DMS53 (cell line): ENCODE measurements around the gene CMYA5.
"Not testable (repeated sequence)": the region's sequence is repeated elsewhere in the genome, so short reads cannot be mapped to it uniquely, and the experiment has no call there.

ENCODE experiments used
- DNase-seq: peaks from one replicate; lab custom pipeline; 2025; lab: John Stamatoyannopoulos, UW

Gene CMYA5

DNA sequence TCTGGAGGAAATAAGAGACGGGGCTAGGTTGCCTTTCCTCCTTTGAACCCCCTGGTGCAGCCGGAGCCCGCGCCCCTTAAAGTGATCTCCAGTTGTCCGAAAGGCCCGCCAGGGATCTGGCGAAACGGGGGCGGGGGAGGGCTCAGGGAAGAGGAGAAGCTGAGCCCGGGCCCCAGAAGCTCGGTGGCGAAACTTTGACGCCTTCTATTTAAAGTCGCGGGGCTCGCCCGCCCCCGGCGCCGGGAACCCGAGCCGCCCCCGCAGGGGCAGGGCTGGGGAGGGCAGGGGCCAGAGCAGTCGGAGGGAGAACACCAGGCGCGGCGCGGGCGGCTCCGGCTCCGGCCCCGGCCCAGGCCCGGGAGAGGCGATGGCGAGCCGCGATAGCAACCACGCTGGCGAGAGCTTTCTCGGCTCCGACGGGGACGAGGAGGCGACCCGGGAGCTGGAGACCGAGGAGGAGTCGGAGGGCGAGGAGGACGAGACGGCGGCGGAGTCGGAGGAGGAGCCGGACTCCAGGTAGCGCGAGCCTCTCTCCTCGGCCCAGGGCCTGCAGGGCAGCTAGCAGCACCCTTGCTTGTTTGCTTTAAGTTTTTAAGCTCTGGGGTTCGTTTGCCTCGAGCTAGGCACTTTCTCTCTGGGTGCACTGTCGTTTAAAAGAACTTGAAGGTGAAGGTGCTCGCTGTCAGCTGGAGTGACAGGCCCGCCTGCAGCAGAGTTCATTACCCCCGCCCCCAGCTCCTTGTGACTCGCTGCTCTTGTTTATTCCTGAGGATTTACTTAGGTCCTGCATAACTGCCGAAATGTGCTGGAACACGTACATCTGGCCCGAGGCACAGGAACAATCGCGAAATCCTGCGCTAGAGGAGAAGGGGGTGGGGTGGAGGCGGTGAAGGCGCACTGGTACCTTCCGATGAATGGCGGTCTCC lies at the start of gene CMYA5:
CMYA5 (plus strand) TSS at position 296 of the 926 bp plus-strand sequence; CDS start at position 368, 72 bp downstream.
- DNase-seq = peak; percentile 52

- DNase-seq = no peak
These were observed 49.0 kb upstream of the CMYA5 start for GRCh38 chr5:79640571-79641055.

- no peak for DNase-seq
These were observed 48.2 kb upstream of the CMYA5 start for GRCh38 chr5:79641414-79641813.

- no peak for DNase-seq
These were observed 47.4 kb upstream of the CMYA5 start for GRCh38 chr5:79642210-79642609.

- DNase-seq = peak; percentile 8
These were observed 35.8 kb upstream of the CMYA5 start for GRCh38 chr5:79653843-79654242.

GRCh38 chr5:79663212-79663611 lies 26.4 kb upstream of the CMYA5 start:
- DNase-seq = no peak

GRCh38 chr5:79666758-79667157 lies 22.9 kb upstream of the CMYA5 start:
- DNase-seq = peak; percentile 9

GRCh38 chr5:79672392-79672791 lies 17.2 kb upstream of the CMYA5 start:
- DNase-seq = no peak

- DNase-seq = not testable (repeated sequence)
These were observed 13.3 kb upstream of the CMYA5 start for GRCh38 chr5:79676354-79676753.

GRCh38 chr5:79682102-79682501 lies 7.5 kb upstream of the CMYA5 start:
- DNase-seq = not testable (repeated sequence)

DNA sequence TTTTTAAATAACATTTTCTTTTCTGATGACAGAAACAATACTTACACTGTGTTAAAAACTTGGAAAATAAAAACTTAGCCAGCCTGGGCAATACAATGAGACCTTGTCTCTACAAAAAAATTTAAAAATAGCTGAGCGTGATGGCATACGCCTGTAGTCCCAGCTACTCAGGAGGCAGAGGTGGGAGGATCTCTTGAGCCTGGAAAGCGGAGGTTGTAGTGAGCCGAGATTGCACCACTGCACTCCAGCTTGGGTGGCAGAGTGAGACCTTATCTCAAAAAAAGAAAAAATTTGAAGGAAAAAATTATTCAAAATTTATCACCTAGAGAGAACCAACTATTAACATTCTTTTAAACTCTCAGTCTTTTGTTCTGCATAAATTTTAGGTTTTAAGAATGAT lies 4.9 kb upstream of the CMYA5 start:
- DNase-seq = no peak

GRCh38 chr5:79685627-79686026 lies 4.0 kb upstream of the CMYA5 start:
- DNase-seq = no peak

DNA sequence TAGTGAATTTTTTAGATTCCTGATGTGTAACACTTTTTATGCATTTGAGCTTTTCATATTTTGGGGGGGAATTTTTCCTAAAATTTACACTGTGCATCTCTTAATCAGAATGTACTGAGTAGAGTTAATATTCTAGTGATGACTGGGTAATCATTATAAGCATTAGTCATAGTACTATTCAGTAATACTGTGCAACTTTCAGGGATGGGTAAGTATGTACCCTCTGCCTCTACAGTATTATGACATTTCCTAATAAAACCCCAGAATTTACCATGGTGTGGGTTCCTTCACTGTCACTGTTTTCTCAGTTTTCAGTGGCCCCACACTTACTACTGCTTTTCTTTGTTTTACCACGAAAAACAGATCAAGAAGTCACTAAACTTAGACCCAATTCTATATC lies 2.8 kb upstream of the CMYA5 start:
- DNase-seq = no peak

GRCh38 chr5:79687889-79688288 lies 1.7 kb upstream of the CMYA5 start:
- DNase-seq = no peak

GRCh38 chr5:79691007-79691406 lies 1.4 kb downstream of the CMYA5 start:
- DNase-seq = peak; percentile 49

DNA sequence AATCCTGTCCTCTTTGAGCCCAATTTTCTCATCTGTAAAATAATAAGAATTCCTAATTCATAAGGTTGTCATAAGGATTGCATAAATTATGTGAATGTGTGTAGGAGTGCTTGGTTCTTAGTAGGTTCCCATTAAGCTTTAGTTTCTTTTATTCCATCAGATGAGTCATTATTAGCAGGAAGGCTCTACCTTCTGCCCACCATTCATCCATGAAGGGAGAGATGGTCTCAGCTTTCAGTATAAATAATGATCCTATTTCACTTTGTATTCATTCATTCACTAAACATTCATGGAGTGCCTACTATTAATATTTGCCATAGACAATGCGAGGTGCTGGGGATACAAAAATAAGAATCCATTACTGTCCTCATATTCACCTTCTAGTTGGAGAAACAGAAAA lies 3.0 kb downstream of the CMYA5 start:
- peak; percentile 89 for DNase-seq

- no peak for DNase-seq
These were observed 4.5 kb downstream of the CMYA5 start for GRCh38 chr5:79694183-79694582.

- peak; percentile 42 for DNase-seq
These were observed 5.0 kb downstream of the CMYA5 start for GRCh38 chr5:79694652-79695051.

DNA sequence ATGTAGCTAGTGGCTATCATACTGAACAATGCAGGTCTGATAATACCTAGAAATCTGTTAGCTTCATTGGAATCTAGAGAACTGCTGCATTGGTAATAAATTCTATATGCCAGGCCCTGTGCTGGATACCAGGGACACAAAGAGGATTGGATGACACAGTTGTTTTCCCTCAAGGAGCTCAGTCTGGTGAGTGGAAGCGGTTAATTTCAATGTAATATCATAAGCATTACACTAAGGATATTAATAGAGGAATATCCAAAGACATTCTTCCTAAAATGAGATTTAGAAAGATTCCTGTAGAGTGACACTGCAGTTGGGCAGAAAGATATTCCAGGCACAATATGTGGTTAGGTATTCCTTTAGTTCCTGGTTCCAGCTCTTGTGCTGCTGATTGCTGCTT lies 5.9 kb downstream of the CMYA5 start:
- DNase-seq = no peak

- DNase-seq = no peak
These were observed 7.9 kb downstream of the CMYA5 start for GRCh38 chr5:79697222-79698170.

- no peak for DNase-seq
These were observed 10.2 kb downstream of the CMYA5 start for GRCh38 chr5:79699763-79700400.
